Measurements from ENCODE around the gene VDR.
A peak's percentile ranks its signal among the peaks of the same experiment; 100 is the strongest.

The VDR gene

GRCh38 chr12:47904713-47905709, at the start of gene VDR:
VDR (minus strand) TSS chr12:47904994; CDS start chr12:47879113, 25,881 bp downstream.
- peak; percentile 89 for DNase-seq
- in situ Hi-C loops (cut with HindIII; ENCODE audit: low pct_ligation_motif_present, low pct_unique_long_range_greater_than_20kb, low sequenced_read_pairs), result no loop called here

GRCh38 chr12:47954058-47954457, 49.3 kb upstream of the VDR start:
- in situ Hi-C loops (cut with HindIII; ENCODE audit: low pct_ligation_motif_present, low pct_unique_long_range_greater_than_20kb, low sequenced_read_pairs), result no loop called here
- DNase-seq, result no peak

- in situ Hi-C loops (cut with HindIII; ENCODE audit: low pct_ligation_motif_present, low pct_unique_long_range_greater_than_20kb, low sequenced_read_pairs), result no loop called here
- no peak for DNase-seq
Measured at GRCh38 chr12:47950856-47951468, 46.2 kb upstream of the VDR start.

- peak; percentile 88 for DNase-seq
- in situ Hi-C loops (cut with HindIII; ENCODE audit: low pct_ligation_motif_present, low pct_unique_long_range_greater_than_20kb, low sequenced_read_pairs), result no loop called here
Measured at GRCh38 chr12:47949441-47950341, 44.9 kb upstream of the VDR start.

GRCh38 chr12:47947341-47947740, 42.5 kb upstream of the VDR start:
- in situ Hi-C loops (cut with HindIII; ENCODE audit: low pct_ligation_motif_present, low pct_unique_long_range_greater_than_20kb, low sequenced_read_pairs), result no loop called here

GRCh38 chr12:47946413-47947323, 41.9 kb upstream of the VDR start:
- DNase-seq, result peak; percentile 28
- in situ Hi-C loops (cut with HindIII; ENCODE audit: low pct_ligation_motif_present, low pct_unique_long_range_greater_than_20kb, low sequenced_read_pairs), result no loop called here

More at GRCh38 chr12:47947341-47947740, 42.5 kb upstream of the VDR start:
- no peak for DNase-seq

- in situ Hi-C loops (cut with HindIII; ENCODE audit: low pct_ligation_motif_present, low pct_unique_long_range_greater_than_20kb, low sequenced_read_pairs), result no loop called here
- DNase-seq, result no peak
Measured at GRCh38 chr12:47945341-47945728, 40.5 kb upstream of the VDR start.

- in situ Hi-C loops (cut with HindIII; ENCODE audit: low pct_ligation_motif_present, low pct_unique_long_range_greater_than_20kb, low sequenced_read_pairs), result no loop called here
- no peak for DNase-seq
Measured at GRCh38 chr12:47944685-47945340, 40.0 kb upstream of the VDR start.

GRCh38 chr12:47943623-47944340, 39.0 kb upstream of the VDR start:
- in situ Hi-C loops (cut with HindIII; ENCODE audit: low pct_ligation_motif_present, low pct_unique_long_range_greater_than_20kb, low sequenced_read_pairs), result no loop called here
- DNase-seq, result no peak

GRCh38 chr12:47942614-47943225, 37.9 kb upstream of the VDR start:
- DNase-seq, result no peak
- in situ Hi-C loops (cut with HindIII; ENCODE audit: low pct_ligation_motif_present, low pct_unique_long_range_greater_than_20kb, low sequenced_read_pairs), result no loop called here

- DNase-seq, result peak; percentile 70
- in situ Hi-C loops (cut with HindIII; ENCODE audit: low pct_ligation_motif_present, low pct_unique_long_range_greater_than_20kb, low sequenced_read_pairs), result no loop called here
Measured at GRCh38 chr12:47941871-47942613, 37.2 kb upstream of the VDR start.

- in situ Hi-C loops (cut with HindIII; ENCODE audit: low pct_ligation_motif_present, low pct_unique_long_range_greater_than_20kb, low sequenced_read_pairs), result no loop called here
- no peak for DNase-seq
Measured at GRCh38 chr12:47941475-47941780, 36.6 kb upstream of the VDR start.

- DNase-seq, result no peak
- in situ Hi-C loops (cut with HindIII; ENCODE audit: low pct_ligation_motif_present, low pct_unique_long_range_greater_than_20kb, low sequenced_read_pairs), result no loop called here
Measured at GRCh38 chr12:47940773-47941474, 36.1 kb upstream of the VDR start.

GRCh38 chr12:47939009-47939601, 34.3 kb upstream of the VDR start:
- DNase-seq, result no peak
- in situ Hi-C loops (cut with HindIII; ENCODE audit: low pct_ligation_motif_present, low pct_unique_long_range_greater_than_20kb, low sequenced_read_pairs), result no loop called here

GRCh38 chr12:47938594-47938993, 33.8 kb upstream of the VDR start:
- no peak for DNase-seq
- in situ Hi-C loops (cut with HindIII; ENCODE audit: low pct_ligation_motif_present, low pct_unique_long_range_greater_than_20kb, low sequenced_read_pairs), result no loop called here
